HFF-Myc (cell line): ENCODE results near the gene ARID3A.

ENCODE experiments used
- DNase-seq: peaks from one replicate; pipeline ENCODE4 v3.0.0-alpha.2; 2011; ENCODE audit warnings: low read depth; ENCODE audit errors: extremely low read depth
- H3K4me3 ChIP-seq: replicated peaks from 2 replicates; pipeline ENCODE4 v1.5.1; 2011; ENCODE audit warnings: low read depth, mild to moderate bottlenecking, control low read depth, low read length
- TF ChIP-seq, protein P1 (sequence below): IDR thresholded peaks from 2 replicates; pipeline ENCODE4 v1.5.1; 2012; ENCODE audit warnings: mild to moderate bottlenecking, low read depth, low read length, control low read depth; ENCODE audit errors: missing control alignments

ARID3A gene

DNA sequence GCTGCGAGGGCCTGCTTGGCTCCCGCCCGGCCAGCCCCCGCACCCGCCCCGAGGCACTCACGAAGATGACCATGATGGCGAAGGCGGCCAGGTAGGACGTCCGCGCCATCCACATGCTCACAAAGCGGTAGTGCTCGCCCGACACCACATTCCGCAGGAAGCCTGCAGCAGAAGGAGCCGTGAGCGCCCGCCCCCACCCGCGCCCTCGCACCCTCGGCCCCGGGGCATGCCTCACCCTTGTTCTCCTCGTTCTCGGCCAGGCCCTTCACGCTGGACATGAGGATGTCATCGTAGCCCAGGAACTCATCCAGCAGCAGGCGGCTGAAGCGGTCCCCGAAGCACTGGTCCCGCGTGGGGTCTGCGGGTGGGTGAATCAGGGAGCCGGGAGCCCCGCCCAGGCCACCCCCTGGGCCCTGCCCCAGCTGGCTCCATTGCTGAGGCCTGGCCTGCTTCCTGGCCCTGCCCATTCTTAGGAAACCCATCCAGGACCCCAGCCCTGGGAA, 86.0 kb downstream of the ARID3A start:
- no peak for DNase-seq
- no peak overlapping the region for H3K4me3 ChIP-seq
- TF ChIP-seq, protein P1, sequence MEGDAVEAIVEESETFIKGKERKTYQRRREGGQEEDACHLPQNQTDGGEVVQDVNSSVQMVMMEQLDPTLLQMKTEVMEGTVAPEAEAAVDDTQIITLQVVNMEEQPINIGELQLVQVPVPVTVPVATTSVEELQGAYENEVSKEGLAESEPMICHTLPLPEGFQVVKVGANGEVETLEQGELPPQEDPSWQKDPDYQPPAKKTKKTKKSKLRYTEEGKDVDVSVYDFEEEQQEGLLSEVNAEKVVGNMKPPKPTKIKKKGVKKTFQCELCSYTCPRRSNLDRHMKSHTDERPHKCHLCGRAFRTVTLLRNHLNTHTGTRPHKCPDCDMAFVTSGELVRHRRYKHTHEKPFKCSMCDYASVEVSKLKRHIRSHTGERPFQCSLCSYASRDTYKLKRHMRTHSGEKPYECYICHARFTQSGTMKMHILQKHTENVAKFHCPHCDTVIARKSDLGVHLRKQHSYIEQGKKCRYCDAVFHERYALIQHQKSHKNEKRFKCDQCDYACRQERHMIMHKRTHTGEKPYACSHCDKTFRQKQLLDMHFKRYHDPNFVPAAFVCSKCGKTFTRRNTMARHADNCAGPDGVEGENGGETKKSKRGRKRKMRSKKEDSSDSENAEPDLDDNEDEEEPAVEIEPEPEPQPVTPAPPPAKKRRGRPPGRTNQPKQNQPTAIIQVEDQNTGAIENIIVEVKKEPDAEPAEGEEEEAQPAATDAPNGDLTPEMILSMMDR = no peak

DNA sequence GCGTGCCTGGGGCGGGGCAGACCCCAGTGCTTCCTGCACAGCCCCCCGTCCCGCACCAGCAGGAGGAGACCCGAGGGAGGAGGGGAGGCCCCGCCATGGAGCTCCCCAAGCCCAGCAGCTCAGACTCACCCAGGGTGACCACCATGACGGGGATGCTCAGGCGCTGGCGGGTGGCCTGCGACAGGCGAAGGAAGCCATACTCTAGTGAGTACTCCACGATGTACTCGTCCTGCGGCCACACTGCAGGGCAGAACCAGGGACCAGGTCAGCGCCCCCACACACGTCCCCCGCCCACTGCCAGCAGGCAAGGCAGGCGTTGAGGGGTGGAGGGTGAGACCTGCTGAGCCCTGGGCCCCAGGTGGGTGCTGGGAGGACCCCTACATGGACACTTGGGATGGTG, 86.5 kb downstream of the ARID3A start:
- TF ChIP-seq, protein P1 = no peak
- no peak for DNase-seq
- no peak overlapping the region for H3K4me3 ChIP-seq

DNA sequence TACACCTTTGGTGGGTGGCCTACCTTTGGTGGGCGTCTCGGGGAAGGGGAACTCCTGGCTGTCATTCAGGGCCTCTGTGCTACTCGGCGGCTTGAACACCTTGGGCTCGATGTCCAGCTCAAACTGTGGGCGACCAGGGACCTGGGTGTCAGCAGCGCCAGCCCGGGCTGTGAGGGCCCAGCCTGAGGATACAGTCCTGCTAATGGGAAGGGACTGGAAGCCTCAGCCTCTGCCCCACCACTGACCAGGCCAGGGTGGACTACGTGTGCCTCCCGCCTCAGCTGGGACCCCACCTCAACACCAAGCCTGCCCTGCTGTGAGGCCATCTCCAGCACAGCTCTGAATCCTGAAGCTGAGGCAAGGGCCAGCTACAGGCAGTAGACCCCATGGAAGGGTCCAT, 87.4 kb downstream of the ARID3A start:
- TF ChIP-seq, protein P1 = no peak
- no peak overlapping the region for H3K4me3 ChIP-seq
- DNase-seq = no peak

DNA sequence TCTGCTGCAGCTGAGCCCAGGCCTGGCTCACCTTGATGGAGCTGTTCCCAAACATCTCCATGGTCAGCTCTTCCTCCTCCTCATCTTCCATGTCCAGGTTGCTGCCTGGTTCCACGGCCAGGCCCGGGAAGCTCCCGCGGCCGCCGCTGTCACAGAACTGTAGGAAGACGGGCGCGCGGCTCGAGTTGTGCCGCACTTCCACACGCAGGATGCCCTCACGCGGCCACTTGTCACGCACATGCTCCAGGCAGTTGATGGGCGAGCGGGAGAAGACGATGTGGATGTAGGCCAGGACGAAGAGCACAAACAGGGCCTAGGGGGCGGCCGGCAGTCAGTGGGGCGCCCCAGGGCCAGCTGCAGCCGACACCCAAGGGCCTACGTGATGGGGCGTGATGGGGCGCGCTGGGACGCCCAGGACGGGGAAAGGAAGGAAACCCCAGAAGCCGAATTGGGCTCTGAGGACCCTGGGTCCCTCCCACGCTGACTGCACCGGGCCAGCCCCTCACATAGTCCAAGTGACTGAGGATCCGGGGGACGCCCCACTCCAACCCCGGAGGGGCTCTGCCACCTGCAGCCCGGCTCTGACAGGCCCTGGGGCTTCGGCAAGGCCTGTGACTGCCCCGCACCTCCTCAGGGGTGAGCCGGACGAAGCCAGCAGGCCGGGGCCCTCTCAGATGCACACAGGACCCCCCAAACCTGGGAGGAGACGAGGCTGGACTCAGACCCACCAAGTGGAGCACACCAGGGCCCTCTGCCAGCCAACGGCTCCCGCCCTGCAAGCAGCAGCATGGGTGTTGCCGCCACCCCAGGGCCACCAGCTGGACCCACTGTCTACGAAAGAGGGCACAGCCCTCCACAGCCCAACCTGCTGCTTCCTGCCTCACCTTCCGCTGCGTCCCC, 88.6 kb downstream of the ARID3A start:
- H3K4me3 ChIP-seq = no peak overlapping the region
- no peak for DNase-seq
- TF ChIP-seq, protein P1 = no peak

DNA sequence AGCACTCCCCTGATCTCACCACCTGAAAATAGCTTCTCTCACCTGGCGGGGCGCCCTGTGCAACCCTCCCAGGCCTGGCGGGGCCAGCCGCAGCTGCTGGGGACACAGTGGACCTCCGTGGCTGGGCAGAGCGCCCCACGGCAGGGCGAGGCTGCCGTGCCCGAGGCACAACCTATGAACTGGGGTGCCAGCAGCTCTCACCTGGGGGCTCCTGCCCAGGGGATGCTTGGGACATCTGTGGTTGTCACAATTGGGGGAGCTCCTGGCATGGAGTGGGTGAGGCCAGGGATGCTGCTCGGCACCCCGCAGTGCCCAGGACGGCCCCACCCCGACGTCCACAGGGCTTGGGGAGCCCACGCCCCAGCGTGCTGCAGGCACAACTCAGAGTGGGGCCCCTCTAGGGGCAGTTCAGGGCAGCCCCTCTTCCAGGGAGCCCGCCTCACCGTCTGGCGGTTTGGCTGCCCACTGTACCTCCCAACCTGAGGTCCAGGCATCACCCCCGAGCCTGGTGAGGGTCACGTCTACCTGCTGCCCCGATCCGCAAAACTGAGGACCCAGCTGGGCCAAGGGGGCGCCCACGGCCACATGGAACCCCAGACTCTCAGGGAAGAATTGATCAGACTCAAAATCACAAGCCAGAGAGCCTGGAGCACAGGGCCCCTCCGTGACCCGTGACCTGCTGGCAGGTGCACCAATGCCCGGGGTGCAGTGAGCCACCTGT, 89.4 kb downstream of the ARID3A start:
- H3K4me3 ChIP-seq = no peak overlapping the region
- DNase-seq = no peak
- TF ChIP-seq, protein P1 = no peak

DNA sequence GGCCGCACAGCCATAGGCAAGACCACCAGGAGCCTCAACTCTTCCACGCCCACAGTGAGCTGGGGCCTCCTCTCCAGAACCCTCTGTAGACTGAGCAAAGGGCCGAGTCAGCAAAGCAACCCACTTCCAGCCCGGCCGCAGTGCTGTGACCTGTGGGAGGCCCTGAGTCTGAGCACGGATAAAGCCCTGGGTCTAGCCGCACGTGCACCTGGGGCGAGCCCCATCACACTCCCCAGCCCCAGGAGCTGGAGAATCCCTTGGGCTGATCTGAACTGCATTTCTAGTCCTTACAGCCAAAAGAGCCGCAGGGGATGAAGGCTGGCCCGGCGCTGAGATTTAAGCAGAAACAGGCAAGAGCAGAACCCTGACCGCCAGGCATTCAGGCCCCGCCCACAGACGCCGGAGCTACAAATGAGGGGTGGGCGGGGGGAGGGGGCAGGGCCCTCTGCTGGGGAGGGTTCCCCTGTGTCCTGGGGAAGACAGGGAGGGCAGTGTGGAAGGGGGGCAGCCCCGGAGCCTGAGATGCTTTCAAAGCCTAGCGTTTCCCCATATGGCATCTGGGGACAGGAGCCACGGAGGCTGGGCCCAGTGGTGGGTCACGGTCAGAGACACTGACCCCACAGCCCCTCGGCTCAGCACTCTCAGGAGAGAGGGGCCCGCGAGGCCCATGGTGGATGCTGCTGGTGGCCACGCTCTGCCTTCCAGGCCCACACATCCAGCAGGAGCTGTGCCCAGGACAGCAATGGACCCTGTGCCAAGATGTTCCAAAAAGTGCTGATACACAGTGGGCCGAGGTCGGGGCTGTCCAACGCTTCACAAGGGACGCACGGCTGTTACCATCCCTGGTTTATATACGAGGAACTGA, 90.2 kb downstream of the ARID3A start:
- no peak for DNase-seq
- TF ChIP-seq, protein P1 = no peak
- H3K4me3 ChIP-seq = no peak overlapping the region
